Activated CD8-positive, alpha-beta memory T cell treated with anti-CD3 and anti-CD28 coated beads for 1 hour (primary cell): ENCODE data around the gene ANP32E.

Experiments
- DNase-seq, 2 donors: peaks; one replicate each; pipeline ENCODE4 v3.0.0-alpha.2; 2020; ENCODE audit warnings: low read depth in 1 of 2; ENCODE audit errors: extremely low read depth in 1 of 2

Gene ANP32E

DNA sequence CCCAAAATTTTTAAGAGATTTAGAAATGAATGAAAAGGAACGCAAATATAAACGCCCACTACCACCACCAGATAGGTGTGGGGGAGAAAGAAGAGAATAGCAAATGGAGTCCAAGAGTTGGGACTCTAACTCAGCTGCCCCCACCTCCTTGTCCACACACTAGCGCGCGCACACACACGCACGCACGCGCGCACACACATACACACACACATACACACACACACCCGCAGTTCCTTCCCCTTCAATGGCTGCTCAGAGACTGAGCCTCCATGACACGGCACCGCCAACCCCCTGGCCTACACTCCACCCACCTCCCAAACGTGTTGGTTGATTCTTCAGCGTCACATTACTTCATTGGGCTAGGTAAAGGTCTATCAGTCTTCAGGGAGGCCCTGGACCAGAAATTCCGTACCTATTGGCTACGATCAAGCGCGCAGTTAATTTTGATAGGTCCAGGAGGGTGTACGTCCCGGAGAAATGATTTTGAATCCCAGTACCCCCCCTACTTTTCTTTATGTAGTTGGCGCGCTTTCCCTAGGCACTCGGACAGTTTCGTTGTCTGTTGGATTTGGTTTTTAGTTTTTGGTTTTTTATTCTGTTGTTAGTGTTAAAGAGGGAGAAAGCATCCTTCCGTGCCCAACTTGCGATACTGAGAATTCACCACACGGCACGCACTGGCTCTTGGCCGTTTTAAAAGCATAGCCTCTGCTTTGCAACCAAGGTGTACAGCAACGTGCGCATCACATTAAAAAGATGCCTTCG, at the start of gene ANP32E:
TSS of gene ANP32E (minus strand) at position 261 of the 762 bp plus-strand sequence. CDS start 326 bp downstream, outside the sequence.
- DNase-seq: peak; percentile 78 to 81

DNA sequence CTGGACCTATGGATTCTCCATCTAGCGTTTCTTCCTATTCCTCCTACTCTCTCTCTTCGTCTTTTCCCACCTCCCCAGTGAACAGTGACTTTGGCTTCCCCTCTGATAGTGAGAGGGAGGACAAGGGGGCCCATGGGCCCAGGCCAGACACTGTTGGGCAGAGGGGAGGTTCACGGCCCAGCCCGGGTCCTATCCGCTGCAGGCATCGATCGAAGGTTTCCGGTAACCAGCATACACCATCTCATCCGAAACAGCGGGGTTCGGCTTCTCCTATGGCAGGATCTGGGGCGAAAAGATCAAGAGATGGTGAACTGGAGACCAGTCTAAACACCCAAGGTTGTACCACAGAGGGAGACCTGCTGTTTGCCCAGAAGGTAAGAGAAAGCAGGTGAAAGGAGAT, 47.3 kb upstream of the ANP32E start:
- DNase-seq: no peak

DNA sequence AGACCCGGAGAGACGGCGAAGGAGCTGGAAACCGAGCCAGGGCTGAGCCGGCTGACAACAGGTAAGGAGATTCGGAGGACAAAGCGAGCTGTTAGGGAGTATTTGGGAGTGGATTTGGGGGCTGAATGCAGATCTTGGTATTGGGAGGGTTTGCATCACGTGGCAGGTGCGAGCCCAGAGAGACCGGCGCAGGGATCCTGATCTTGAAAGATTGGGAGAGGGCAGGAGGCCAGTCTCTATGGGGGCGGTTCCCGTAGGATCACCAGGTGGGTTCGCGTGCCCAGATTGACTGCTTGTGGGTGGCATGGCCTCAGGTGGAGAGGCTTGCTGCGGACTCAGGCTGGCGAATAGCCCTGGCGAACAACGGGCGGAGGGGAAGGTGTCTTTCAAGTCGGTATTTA, 46.6 kb upstream of the ANP32E start:
- DNase-seq: no peak

DNA sequence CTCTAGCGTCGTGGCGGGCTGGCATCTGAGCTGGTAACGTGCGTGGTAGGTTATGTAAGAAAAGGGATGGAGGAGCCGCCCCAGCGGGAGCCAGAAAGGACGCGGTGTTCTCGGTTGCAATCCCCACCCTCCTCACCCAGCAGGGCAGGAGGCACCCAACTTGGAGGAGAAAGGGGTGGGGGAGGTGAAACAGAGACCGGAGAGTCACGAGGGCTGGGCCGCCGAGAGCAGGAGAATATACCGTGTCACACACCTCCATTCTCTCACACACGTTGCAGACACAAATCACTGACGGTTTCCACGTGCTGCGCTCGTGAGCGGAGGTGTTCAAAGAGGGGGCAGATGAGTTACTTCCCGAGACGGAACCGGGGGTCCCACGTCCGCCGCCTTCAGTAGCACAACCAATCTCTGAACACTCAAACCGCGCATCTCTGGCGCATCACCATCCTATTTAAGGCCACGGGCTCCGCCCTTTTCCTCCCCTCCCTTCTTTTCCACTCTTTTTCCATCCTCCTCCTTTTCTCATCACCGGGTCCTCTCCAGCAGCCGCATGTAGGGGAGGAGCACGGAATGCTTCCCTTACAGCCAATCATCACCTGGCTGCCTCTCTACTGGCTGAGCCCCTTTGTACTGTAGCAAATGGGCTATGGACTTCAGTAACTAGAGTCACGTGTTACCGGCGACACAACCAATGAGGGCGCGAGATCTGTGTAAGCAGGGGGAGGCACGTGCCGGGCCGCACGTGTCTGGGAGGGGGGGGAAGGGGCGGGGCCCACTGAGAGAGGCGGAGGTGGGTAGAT, 46.0 kb upstream of the ANP32E start, which contains the start of gene CIART:
TSS of gene CIART (plus strand) at position 797 of the 800 bp plus-strand sequence. CDS start 714 bp downstream, outside the sequence.
- DNase-seq: peak; percentile 43 to 56

DNA sequence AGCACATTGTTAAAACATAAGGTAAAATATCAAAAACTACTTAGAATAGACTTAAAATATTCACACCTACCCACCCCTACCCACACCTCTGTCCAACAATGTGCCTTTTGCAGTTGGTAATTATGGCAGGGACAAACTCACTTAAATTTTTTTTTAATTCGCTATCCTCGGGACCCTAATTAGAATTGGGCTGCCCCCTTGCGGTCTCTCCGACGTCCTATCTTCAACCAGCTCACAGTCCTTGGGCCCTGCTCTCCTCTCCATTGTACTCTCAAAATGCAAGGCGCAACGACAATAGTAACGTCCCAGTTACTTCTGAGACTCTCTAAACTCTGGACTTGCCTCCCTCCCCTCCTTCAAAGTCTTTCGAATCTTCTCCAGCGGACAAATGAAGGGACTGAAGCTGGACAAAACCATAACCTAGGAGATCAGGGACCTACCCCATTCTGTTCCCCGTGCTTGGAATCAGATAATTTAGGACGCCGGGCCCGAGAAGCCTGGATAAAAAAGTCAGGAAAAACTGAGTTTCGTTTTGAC, 45.4 kb upstream of the ANP32E start:
- DNase-seq: peak in 1 of 2 donors; percentile 29

DNA sequence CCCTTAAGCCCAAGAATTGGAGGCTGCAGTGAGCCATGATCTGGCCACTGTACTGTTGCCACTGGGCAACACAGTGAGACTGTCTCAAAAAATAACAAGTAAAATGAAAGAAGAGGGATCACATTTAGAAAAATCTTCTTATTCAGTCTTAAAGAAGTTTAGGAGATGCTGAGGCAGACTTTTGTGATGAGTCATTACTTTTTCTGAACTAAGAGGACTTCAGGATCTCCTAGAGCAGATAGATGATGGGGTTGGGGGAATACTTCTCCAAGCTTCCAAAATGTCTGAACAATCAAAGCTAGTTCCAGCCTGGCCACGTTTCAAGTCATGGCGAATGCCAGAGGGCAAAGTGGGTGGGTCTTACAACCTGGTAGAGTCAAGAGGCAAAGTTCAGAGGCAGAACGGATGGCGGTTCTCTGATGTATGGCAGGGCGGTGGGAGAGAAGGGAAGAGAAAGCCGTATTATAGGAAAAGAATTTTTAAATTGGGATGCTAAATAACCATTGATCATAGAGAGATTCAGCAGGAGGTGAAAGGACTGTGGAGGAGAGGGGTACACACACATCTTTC, 44.3 kb upstream of the ANP32E start:
- no peak for DNase-seq

DNA sequence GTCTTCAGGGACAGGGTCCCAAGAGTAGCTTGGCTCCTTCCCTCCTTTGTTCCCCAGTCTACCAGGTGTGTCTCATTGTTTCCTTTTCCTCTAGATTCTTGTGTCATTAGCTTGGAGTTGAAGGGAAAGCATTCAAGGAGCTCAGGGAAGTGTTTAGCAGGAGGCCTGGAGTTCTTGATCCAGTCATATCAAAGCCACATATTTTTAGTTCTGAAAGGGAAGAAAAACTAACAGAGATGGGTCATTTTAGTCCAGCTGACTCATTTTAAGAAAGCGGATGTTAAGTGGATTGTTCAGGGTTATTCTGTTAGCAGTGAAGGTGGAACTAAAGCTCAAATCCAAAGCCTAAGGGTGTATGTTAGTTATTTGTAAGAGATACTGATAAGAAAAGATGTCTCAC, 37.4 kb upstream of the ANP32E start:
- DNase-seq: no peak

DNA sequence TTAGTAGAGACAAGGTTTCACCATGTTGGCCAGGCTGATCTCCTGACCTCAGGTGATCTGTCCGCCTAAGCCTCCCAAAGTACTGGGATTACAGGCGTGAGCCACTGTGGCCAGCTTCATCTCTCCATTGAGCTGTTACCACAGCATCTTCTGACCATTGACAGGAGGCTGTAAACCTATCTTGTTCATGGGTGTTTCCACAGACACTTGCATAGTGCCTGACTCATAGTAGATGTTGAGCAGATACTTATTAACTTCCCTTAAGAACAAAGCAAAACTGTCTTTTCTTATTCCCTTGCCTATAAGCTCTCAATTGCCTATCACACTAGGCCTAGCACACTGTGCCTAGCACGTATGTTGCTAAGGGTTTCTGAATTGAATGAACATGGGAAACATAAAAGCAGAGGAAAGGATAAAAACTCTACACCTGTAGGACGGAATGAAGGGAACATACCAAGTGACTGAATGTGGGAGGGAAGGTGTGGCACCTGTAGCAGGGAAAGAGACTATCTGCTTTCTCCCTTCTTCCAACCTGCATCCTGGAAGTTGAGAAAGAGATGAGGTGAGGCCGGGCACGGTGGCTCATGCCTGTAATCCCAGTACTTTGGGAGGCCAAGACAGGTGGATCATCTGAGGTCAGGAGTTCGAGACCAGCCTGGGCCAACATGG, 35.5 kb upstream of the ANP32E start:
- no peak for DNase-seq

DNA sequence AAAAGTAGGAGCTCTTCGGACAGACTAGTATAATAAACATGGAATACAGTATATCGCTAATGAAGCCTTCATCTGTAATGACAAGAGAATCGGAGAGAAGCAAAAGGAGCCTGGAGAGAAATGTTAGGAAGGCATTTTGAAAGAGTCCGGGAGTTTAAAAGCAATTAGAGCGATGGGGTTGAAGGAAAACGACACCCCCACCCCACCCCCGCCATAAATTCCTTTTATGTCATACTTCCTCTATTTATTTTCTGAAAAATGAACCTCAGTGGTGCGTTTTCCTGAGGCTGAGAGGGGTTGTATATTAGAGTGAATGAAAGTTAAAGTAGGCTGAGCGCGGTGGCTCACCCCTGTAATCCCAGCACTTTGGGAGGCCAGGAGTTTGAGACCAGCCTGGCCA, 33.5 kb upstream of the ANP32E start:
- no peak for DNase-seq

DNA sequence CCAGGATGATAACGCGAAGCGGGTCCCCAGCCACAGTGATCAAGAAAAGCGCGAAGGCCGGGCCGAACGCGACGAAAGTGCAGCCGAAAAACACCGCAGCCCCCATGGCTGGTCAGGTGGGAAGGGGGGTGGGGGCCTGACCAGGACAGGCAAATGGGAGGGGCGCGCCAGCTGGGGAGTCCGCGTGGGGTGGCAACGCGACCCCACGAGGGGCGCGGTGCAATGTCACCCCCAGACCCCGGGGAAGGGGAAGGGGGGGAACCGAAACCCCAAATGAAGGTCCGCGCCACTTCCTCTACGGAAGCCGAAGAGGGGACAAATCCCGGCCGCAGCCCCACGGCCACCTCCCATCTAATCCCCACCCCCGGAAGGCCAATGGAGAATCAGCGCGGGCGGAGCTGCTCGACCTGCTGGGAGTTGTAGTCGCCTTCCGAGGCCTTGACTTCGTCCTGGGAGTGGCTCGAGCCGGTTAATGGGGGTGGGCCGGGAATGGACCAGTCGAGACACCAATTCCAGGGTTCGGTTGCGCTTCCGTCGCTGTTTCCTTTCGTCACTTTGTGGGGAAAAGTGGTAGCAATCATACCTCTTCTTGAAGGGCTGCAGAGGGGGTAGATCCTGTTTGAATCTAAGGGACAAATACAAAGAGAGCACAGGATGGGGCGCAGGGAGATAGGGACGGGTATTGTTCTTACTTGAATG, 32.9 kb upstream of the ANP32E start, which contains the start of gene APH1A:
TSS of gene APH1A (minus strand) at position 312 of the 699 bp plus-strand sequence. CDS start at position 106, 206 bp downstream.
- peak; percentile 83 to 86 for DNase-seq

DNA sequence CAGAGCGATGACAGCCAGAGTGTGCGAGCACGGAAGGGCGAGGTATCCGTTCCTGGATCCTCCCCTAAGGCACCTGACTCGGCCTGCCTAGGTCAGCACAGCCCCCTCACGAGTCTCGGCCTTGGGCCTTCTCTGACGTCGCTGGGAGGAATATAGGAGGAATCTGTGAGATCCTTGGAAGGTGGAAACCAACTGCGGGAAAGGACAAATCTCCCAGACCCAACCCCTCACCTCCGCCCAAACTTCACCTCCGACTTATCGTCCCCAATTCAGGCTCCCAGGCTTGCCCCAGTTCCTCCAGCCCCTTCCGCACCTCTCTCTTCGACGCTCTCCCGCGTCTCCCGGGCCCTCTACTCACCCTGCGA, 32.4 kb upstream of the ANP32E start:
- DNase-seq: peak in 1 of 2 donors; percentile 16

DNA sequence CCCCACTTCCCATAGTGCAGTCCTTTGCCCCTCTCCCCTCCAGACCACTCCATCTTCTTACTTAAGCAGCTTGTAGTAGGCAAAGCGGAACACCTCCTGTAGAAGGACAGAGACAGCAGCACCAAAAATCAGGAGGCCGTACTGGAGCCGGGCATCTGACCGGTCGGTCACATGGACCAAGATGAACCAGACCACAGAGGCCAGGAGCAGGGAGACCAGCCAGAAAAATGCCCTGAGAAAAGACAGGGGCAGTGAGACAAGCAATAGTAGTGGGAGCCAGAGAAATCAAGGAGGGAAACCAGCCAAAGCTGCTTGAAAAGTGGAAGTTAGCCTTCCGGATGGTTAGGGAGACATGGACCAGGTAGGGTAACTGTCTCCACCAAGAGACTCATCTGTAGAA, 32.0 kb upstream of the ANP32E start:
- no peak for DNase-seq

DNA sequence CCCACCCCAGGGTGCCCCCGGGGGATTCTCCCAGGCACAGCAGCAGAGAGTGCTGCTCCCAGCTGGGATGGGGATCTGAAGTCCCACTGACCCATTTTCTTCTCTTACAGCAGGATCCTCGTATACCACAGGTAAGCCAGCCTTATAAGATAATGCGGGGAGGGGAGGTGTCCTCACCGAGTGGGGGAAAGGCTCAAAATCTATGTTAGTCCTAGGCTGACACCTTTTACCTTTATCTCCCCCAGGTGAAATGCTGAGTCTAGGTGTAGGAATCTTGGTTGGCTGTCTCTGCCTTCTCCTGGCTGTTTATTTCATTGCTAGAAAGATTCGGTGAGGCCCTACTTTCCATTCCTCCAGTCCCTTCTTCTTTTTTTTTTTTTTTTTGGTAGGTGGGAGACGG, 27.6 kb upstream of the ANP32E start:
- no peak for DNase-seq

DNA sequence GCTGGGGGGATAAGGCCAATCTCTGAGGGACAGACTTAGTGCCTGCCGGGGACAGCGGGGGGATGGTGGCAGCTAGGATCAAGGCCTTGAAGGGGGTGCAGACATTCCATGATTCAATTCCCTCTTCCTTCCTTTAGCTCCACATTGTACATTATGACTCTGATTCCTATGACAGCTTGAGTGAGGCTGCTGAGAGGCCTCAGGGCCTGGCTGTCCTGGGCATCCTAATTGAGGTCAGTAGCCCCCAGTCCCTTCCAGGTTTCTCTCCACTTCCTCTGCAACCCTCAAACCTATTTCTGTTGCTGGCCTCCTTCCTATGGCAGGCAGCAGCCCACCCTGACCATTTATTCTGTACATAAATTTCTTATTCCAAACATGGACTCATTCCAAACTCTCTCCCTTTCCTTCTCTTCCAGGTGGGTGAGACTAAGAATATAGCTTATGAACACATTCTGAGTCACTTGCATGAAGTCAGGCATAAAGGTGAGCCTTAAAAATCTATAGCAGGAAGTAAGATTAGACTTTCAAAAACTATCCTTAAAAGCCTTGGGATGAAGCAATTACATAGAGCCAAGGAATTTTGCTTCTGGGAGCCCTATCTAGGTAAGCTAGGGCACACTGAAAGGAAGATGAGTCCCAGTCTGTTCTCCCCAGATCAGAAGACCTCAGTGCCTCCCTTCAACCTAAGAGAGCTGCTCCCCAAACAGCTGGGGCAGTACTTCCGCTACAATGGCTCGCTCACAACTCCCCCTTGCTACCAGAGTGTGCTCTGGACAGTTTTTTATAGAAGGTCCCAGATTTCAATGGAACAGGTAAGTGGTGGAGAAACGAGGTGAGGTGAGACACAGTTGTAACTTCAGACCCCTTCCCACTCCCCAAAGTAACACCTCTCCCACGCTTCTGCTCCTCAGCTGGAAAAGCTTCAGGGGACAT, 26.7 kb upstream of the ANP32E start:
- DNase-seq: no peak

DNA sequence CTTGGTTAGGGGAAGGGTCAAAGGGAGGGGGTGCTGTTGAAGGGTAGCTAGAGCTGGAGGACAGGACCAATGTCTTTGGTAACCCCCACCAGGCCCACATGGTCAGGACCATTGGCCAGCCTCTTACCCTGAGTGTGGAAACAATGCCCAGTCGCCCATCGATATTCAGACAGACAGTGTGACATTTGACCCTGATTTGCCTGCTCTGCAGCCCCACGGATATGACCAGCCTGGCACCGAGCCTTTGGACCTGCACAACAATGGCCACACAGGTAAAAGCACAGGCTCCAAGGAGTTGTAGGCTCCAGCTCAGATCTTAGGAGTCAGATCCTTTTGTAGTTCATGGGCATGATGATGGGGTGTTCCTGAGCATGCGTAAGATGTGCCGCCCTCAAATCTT, 25.5 kb upstream of the ANP32E start:
- DNase-seq: no peak

DNA sequence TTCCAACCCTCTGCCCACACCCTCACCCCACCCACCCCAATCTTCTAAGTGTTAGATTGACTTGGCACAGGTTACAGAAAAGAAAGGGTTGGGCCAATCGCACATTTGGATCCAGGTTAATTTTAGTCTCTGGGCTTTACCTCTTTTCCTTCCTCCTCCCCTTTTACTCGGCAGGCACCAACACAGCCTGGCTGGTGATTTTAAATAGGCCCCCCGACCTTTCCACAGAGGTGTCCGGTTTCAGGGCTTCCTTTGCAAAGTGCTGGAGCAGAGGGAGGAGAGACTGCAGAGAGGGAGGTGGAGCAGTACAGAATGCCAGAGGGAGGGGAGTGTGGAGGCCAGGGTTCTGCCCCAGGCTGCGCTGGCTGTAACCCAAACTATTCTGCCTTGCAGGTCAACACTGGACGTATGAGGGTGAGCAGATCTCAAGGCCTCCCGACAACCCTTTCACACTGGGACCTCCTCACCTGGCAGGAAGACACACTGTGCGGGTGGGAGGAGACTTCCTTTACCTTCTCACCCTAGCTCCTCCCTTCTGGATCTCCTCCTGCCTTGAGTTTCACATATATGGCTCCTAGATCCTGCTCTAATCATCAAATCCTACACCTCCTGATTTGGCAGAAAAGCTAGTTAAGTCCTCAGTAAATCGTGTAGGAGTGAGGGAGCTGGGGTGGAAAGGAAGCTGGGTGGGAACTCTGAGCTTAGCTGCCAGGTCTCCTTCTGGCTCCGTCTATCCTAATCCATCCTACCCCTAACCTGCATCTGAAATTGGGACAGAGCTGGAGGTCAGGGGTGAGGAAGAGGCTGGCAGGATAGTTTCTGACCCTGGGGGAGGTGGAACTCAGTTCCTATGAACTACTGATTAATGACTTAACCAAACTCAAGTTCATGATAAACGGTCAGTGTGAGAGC, 24.1 kb upstream of the ANP32E start:
- DNase-seq: no peak

DNA sequence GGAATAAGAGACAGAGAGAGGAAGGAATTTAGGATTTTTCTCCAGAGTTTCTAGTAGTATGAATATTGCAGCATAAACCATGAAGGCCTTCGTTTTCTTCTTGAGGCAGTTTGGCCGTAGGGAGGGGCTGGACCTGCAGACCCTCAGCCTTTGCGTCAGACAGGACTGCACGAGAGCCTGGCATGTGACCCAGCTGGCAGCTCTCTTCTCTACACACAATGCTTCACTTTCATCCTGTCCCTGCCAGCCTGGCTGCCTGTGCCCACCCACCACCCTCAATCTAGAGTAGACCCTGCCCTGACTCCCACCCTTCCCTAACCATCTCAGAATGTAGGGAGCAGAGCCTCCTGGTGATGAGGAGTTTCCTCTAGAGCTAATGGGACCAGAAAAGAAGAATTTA, 23.3 kb upstream of the ANP32E start:
- DNase-seq: no peak
